HepG2 (cell line): ENCODE measurements around the gene GFPT1. TPM values are rescaled to one million over a fixed set of nuclear protein-coding genes. Genes with fewer than 3 reads are reported as not detected.

Source experiments
- ATAC-seq: fragments of 200-7000 bp; cut with Tn5 transposase; 3 replicates; pipeline ENCODE4 v1.9.1; 2020; ENCODE audit warnings: mild to moderate bottlenecking, moderate library complexity
- BruUV-seq: library from RNA; stranded (reverse); fragments of 400-500 nt; replicated peaks from 2 replicates; lab custom pipeline; 2021; lab: Mats Ljungman, UMichigan
- CTCF ChIA-PET: fragments of 300-600 bp; formaldehyde crosslinking; extraction: SDS; loops from one replicate; lab custom pipeline; 2021; ENCODE audit warnings: low total read pairs, inconsistent platforms, low intra/inter-chr PET ratio; lab: Yijun Ruan, JAX
- POLR2A ChIA-PET: fragments of 350-600 bp; sonication (Branson Sonifier 250); formaldehyde crosslinking; loops from one replicate; lab custom pipeline; 2020; ENCODE audit warnings: antibody characterized with exemption, inconsistent platforms; lab: Yijun Ruan, JAX
- DNase-seq: peaks from one replicate; pipeline ENCODE4 v3.0.0-alpha.2; 2015; ENCODE audit warnings: low spot score
- FAIRE-seq: peaks from 3 replicates; lab custom pipeline; 2011; peaks lifted over from hg19 to GRCh38; lab: Jason Lieb, UNC
- H2AFZ ChIP-seq: one replicate; pipeline ENCODE4 v1.6.1; 2011; ENCODE audit warnings: low read length, inconsistent platforms
- H3K27ac ChIP-seq: fragments of 300-600 bp; 3 replicates; pipeline ENCODE4 v1.8.0; 2011; ENCODE audit warnings: mixed run types, mild to moderate bottlenecking, mixed read lengths, low read length, inconsistent platforms; ENCODE audit not compliant: insufficient read depth; ENCODE audit errors: extremely low read length
- H3K27me3 ChIP-seq, 2 experiments: fragments of 200-600 bp in 1 of 2; 2 replicates in 1 of 2; 3 replicates in 1 of 2; pipeline versions ENCODE4 v1.6.0 to v1.8.0; 2011; ENCODE audit warnings: low read length in 2 of 2, mild to moderate bottlenecking in 2 of 2, moderate library complexity in 2 of 2, inconsistent platforms in 1 of 2; ENCODE audit not compliant: insufficient read depth in 2 of 2, control insufficient read depth in 1 of 2
- H3K36me3 ChIP-seq, 2 experiments: fragments of 200-600 bp in 1 of 2; replicated peaks in 1 of 2; 2 replicates in 1 of 2; 3 replicates in 1 of 2; pipeline versions ENCODE4 v1.5.1 to v1.8.0; 2011; ENCODE audit warnings: low read length in 2 of 2, inconsistent platforms in 1 of 2; ENCODE audit not compliant: insufficient read depth in 2 of 2, control insufficient read depth in 1 of 2
- H3K4me1 ChIP-seq: 2 replicates; pipeline ENCODE4 v1.5.1; 2012; ENCODE audit warnings: low read length, inconsistent platforms; ENCODE audit not compliant: insufficient read depth
- H3K4me2 ChIP-seq: 2 replicates; pipeline ENCODE4 v1.6.0; 2011; ENCODE audit warnings: low read depth, low read length, inconsistent platforms
- H3K4me3 ChIP-seq, 3 experiments: fragments of 200-600 bp in 1 of 3; sonication (generic), shearing (Covaris generic) in 1 of 3; replicated peaks in 1 of 3; 2 replicates each; pipeline ENCODE4 v1.5.1; 2011 to 2016; ENCODE audit warnings: low read length in 3 of 3, inconsistent platforms in 2 of 3, low read depth in 2 of 3, mild to moderate bottlenecking in 2 of 3, control low read depth in 1 of 3, mixed read lengths in 1 of 3; ENCODE audit not compliant: insufficient read depth in 1 of 3
- H3K79me2 ChIP-seq: one replicate; pipeline ENCODE4 v1.6.1; 2011; ENCODE audit warnings: low read length, inconsistent platforms; ENCODE audit not compliant: insufficient read depth
- H3K9ac ChIP-seq: 2 replicates; pipeline ENCODE4 v1.6.0; 2011; ENCODE audit warnings: mild to moderate bottlenecking, low read depth, low read length, inconsistent platforms; ENCODE audit not compliant: insufficient read depth
- H3K9me3 ChIP-seq: 2 replicates; pipeline ENCODE4 v1.5.1; 2012; ENCODE audit warnings: mild to moderate bottlenecking, low read length
- H4K20me1 ChIP-seq: 2 replicates; pipeline ENCODE4 v1.6.0; 2011; ENCODE audit warnings: inconsistent platforms, mild to moderate bottlenecking, low read length, moderate library complexity; ENCODE audit not compliant: insufficient read depth
- CREB1 ChIP-seq, 2 experiments: fragments of 450-650 bp in 1 of 2; IDR thresholded peaks; 2 replicates each; pipeline ENCODE4 v1.6.1; 2016 to 2017; ENCODE audit warnings: control low read depth in 1 of 2, mild to moderate bottlenecking in 1 of 2, missing compliant biosample characterization in 1 of 2, missing genetic modification characterization in 1 of 2
- DNMT1 ChIP-seq: sonication (generic); formaldehyde crosslinking; IDR thresholded peaks from 2 replicates; pipeline ENCODE4 v1.5.1; 2020; ENCODE audit warnings: mild to moderate bottlenecking, missing genetic modification reagents
- GATAD2A ChIP-seq: IDR thresholded peaks from 2 replicates; pipeline ENCODE4 v1.6.1; 2016
- HDAC6 ChIP-seq: fragments of 200-600 bp; sonication (generic); IDR thresholded peaks from 2 replicates; pipeline ENCODE4 v1.7.0; 2017; ENCODE audit warnings: mild to moderate bottlenecking, antibody characterized with exemption, low read length, low read depth
- KDM5A ChIP-seq: fragments of 200-600 bp; sonication (generic); IDR thresholded peaks from 2 replicates; pipeline ENCODE4 v1.7.0; 2018; ENCODE audit warnings: antibody characterized with exemption, mild to moderate bottlenecking, low read length, borderline replicate concordance
- SIN3B ChIP-seq: fragments of 150-350 bp; IDR thresholded peaks from 2 replicates; pipeline ENCODE4 v1.6.1; 2014; ENCODE audit warnings: low read length
- THAP8 ChIP-seq: sonication (generic); formaldehyde crosslinking; IDR thresholded peaks from 2 replicates; pipeline ENCODE4 v1.5.1; 2020; ENCODE audit warnings: missing genetic modification reagents, mild to moderate bottlenecking, borderline replicate concordance
- TRIM22 ChIP-seq: fragments of 450-650 bp; IDR thresholded peaks from 2 replicates; pipeline ENCODE4 v1.6.1; 2017
- ZNF10 ChIP-seq: sonication (generic); formaldehyde crosslinking; IDR thresholded peaks from 2 replicates; pipeline ENCODE4 v1.4.0; 2020; ENCODE audit warnings: mild to moderate bottlenecking, low read depth, missing genetic modification reagents, borderline replicate concordance
- ZNF121 ChIP-seq: sonication (generic); formaldehyde crosslinking; IDR thresholded peaks from 2 replicates; pipeline ENCODE4 v1.5.0; 2020; ENCODE audit warnings: mild to moderate bottlenecking, missing genetic modification reagents
- ZNF143 ChIP-seq: sonication (generic); formaldehyde crosslinking; IDR thresholded peaks from 2 replicates; pipeline ENCODE4 v1.4.0; 2020; ENCODE audit warnings: missing genetic modification reagents
- ZNF770 ChIP-seq: sonication (generic); formaldehyde crosslinking; IDR thresholded peaks from 2 replicates; pipeline ENCODE4 v1.5.0; 2020; ENCODE audit warnings: mild to moderate bottlenecking, missing genetic modification reagents
- WGBS: methylation state at CpG from one replicate; pipeline ENCODE4 v1.1.6; 2017; ENCODE audit warnings: low lambda C conversion rate; 5-methylcytosine and 5-hydroxymethylcytosine counted together
- in situ Hi-C: cut with HindIII; loops from 2 replicates; pipeline ENCODE4 v1.10.0; 2017; ENCODE audit warnings: low pct_unique_long_range_greater_than_20kb; ENCODE audit not compliant: extremely low pct_ligation_motif_present
- intact Hi-C: fragments of 100-400 bp; cut with micrococcal nuclease; formaldehyde crosslinking; loops from one replicate; pipeline ENCODE4 v1.10.0; 2022; ENCODE audit not compliant: unreplicated experiment
- polyA plus RNA-seq, 8 experiments: library from polyadenylated mRNA; depleted of rRNA in 3 of 8; stranded (reverse) in 7 of 8; unstranded in 1 of 8; fragments of >200 nt; fragmentation: Illumina TruSeq in 4 of 8; extraction: Trizol in 4 of 8; gene quantifications; 2 replicates each; pipeline versions ENCODE4 v1.2.1 to v1.2.3, GENCODE V29; 2011 to 2016; ENCODE audit warnings: low read depth in 4 of 8, missing spikeins in 1 of 8, mixed read lengths in 1 of 8; ENCODE audit not compliant: insufficient read depth in 1 of 8
- total RNA-seq, 5 experiments: library from RNA; depleted of rRNA; stranded (reverse); fragments of >200 nt; fragmentation: Illumina TruSeq; extraction: Trizol; gene quantifications; 2 replicates each; pipeline ENCODE4 v1.2.3, GENCODE V29; 2016; ENCODE audit warnings: low read depth in 1 of 5

GFPT1 gene
- total and polyA plus RNA-seq, 2 of the 13 experiments (the other 11 are each of a cell fraction or from before 2014, with no cell fraction given): 24.0 to 84.9 TPM

DNA sequence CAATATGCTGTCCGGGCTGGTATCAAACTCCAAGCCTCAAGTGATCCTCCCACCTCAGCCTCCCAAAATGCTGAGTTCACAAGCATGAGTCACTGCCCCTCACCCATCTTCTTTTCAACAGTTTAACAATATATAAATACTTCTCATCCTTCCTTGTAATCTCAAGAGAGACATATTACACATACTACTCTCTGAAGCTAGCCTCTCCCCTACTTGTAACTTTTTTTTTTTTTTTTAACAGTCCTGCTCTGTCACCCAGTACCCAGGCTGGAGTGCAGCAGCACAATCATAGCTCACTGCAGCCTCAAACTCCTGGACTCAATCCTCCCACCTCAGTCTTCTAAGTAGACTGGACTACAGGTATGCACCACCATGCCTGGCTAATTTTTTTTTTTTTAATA is 5.7 kb downstream of the GFPT1 start:
- TF ChIP-seq SIN3B: no peak
- peak; percentile 35; the same call in 1 of the 2 replicates for TF ChIP-seq ZNF770
- H3K36me3 ChIP-seq: peaks cover 9 to 26% of the 10 kb centered on the region in 2 experiments
- no peaks in the 10 kb centered on the region for H3K9me3 ChIP-seq
- DNase-seq (no peak), FAIRE-seq (no peak), ATAC-seq (no peak)
- intact Hi-C loops (loop anchor here (10.0 kb wide), 1 partner anchor 207 kb away; no protein-coding TSS in a partner anchor), in situ Hi-C loops (no loop called here)
- no peak overlapping the region for H2AFZ ChIP-seq
- no peak overlapping the region for H3K27ac ChIP-seq
- H3K27me3 ChIP-seq: no peaks in the 10 kb centered on the region; a peak in 1 of 5 replicates
- H3K79me2 ChIP-seq: peaks cover 98% of the 10 kb centered on the region
- no TSS peak for BruUV-seq
- WGBS: 97% methylated on average over 1 of the region's 1 CpG
- ChIA-PET POLR2A (interaction anchor here (0.8 to 0.9 kb wide), 2 partner anchors 9 to 56 kb away, joined by 3 read pairs; partner anchors contain the start of gene NFU1), CTCF (no interaction called here)
- peaks cover 47% of the 10 kb centered on the region for H3K4me1 ChIP-seq
- H3K4me3 ChIP-seq: no peak overlapping the region
- H3K9ac ChIP-seq: no peak overlapping the region
- H4K20me1 ChIP-seq: peaks cover 72% of the 10 kb centered on the region
- no peak overlapping the region for H3K4me2 ChIP-seq

DNA sequence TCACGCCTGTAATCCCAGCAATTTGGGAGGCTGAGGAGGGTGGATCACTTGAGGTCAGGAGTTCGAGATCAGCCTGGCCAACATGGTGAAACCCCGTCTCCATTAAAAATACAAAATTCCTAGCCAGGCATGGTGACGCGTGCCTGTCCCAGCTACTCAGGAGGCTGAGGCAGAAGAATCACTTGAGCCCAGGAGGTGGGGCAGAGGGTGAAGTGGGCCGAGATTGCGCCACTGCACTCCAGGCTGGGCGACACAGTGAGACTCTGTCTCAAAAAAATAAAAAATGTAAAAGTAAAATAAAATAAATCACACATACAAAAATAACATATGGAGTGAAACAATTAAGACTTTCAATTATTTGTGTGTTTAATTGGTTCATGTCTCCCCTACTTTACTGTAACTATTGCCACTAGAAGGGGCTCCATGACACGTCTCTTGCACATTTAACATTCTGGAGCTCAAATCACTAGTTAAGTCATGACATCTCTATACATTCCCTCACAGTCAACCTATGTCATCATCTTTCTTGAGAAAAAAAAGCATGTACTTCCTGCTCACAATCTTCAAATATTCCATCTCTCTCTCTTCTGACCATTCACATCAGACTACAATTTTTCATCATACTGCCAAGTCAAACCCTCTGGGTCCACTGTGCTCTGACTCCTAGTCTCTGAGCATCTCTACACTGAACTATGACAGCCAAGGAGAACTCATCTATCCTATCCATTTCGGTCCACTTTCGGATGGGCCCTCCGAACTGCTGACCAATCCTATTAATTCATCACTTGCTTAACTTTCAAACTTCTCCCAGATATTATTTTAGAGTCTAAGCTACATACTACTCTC is 6.7 kb downstream of the GFPT1 start:
- peaks cover 48% of the 10 kb centered on the region for H3K4me1 ChIP-seq
- no peak for ATAC-seq
- intact Hi-C loops: loop anchor here (10.0 kb wide), 1 partner anchor 205 kb away; no protein-coding TSS in a partner anchor
- no peak overlapping the region for H3K4me2 ChIP-seq
- H3K4me3 ChIP-seq: no peak overlapping the region
- no peak overlapping the region for H3K9ac ChIP-seq
- peaks cover 82% of the 10 kb centered on the region for H4K20me1 ChIP-seq
- H3K27ac ChIP-seq: no peak overlapping the region
- ChIA-PET POLR2A (interaction anchor here (0.8 kb wide), 1 partner anchor 57 kb away, joined by 3 read pairs; the partner anchor contains the start of gene NFU1), CTCF (no interaction called here)
- no peaks in the 10 kb centered on the region for H3K27me3 ChIP-seq
- H3K36me3 ChIP-seq: peaks cover 10 to 26% of the 10 kb centered on the region in 2 experiments
- in situ Hi-C loops: no loop called here
- FAIRE-seq: no peak
- no peaks in the 10 kb centered on the region for H3K9me3 ChIP-seq
- no peak overlapping the region for H2AFZ ChIP-seq
- DNase-seq: no peak
- BruUV-seq: no TSS peak
- H3K79me2 ChIP-seq: peaks cover 98% of the 10 kb centered on the region
- WGBS: 97% methylated on average over 12 of the region's 12 CpGs
- TF ChIP-seq ZNF10 (CRISPR knock-in tag) (no peak), HDAC6 (no peak), KDM5A (no peak), GATAD2A (CRISPR knock-in tag) (no peak), TRIM22 (no peak), THAP8 (CRISPR knock-in tag) (no peak), ZNF143 (CRISPR knock-in tag) (no peak), ZNF121 (CRISPR knock-in tag) (peak; percentile 67; the same call in 1 of the 2 replicates), CREB1 (IDR thresholded peaks at IDR 0.05) (peak; percentile 11; the same call in 1 of the 2 replicates), CREB1 (CRISPR knock-in tag; IDR thresholded peaks at IDR 0.05) (no peak), DNMT1 (CRISPR knock-in tag) (no peak)
